IPS DF 4.7 (cell line): Measurements from ENCODE around the gene PLK3.
A peak's percentile ranks its signal among the peaks of the same experiment; 100 is the strongest.
"Not testable (repeated sequence)": the region's sequence is repeated elsewhere in the genome, so short reads cannot be mapped to it uniquely, and the experiment has no call there.

ENCODE experiments used
- DNase-seq: peaks from one replicate; pipeline ENCODE4 v3.0.0-alpha.2; 2013; ENCODE audit warnings: low spot score; ENCODE audit errors: extremely low read depth

Gene PLK3

GRCh38 chr1:44786841-44787426 lies 13.2 kb upstream of the PLK3 start:
- no peak for DNase-seq

GRCh38 chr1:44787506-44787905 lies 12.7 kb upstream of the PLK3 start:
- DNase-seq = no peak

- no peak for DNase-seq
Observed at GRCh38 chr1:44788120-44788860, 11.9 kb upstream of the PLK3 start, which contains the start of gene BEST4. TSS of gene BEST4 (minus strand) at chr1:44788170. CDS start at chr1:44787705, 465 bp downstream.

- no peak for DNase-seq
Observed at GRCh38 chr1:44790968-44791801, 9.0 kb upstream of the PLK3 start.

- no peak for DNase-seq
Observed at GRCh38 chr1:44792736-44793502, 7.3 kb upstream of the PLK3 start.

- not testable (repeated sequence) for DNase-seq
Observed at GRCh38 chr1:44797886-44798285, 2.3 kb upstream of the PLK3 start.

GRCh38 chr1:44798481-44799365 lies 1.5 kb upstream of the PLK3 start:
- DNase-seq = no peak

GRCh38 chr1:44801491-44802305 lies 1.5 kb downstream of the PLK3 start:
- no peak for DNase-seq

GRCh38 chr1:44802306-44803061 lies 2.3 kb downstream of the PLK3 start:
- DNase-seq = no peak

GRCh38 chr1:44803062-44803311 lies 2.8 kb downstream of the PLK3 start:
- DNase-seq = no peak

GRCh38 chr1:44803312-44804095 lies 3.3 kb downstream of the PLK3 start:
- no peak for DNase-seq

GRCh38 chr1:44805311-44806024 lies 5.3 kb downstream of the PLK3 start:
- DNase-seq = no peak

- DNase-seq = no peak
Observed at GRCh38 chr1:44806025-44806703, 6.0 kb downstream of the PLK3 start.

GRCh38 chr1:44806704-44807363 lies 6.7 kb downstream of the PLK3 start, which contains the start of gene DYNLT4:
TSS of gene DYNLT4 (minus strand) at chr1:44807351. CDS start at chr1:44806668, 683 bp downstream.
- DNase-seq = no peak

- peak; percentile 92 for DNase-seq
Observed at GRCh38 chr1:44807364-44808062, 7.3 kb downstream of the PLK3 start.
